Omental fat pad (tissue), 4 donors: ENCODE results near the gene SRP14. TPM values are rescaled to one million over a fixed set of nuclear protein-coding genes. Genes with fewer than 3 reads are reported as not detected.
"Not testable (repeated sequence)": the region's sequence is repeated elsewhere in the genome, so short reads cannot be mapped to it uniquely, and the experiment has no call there.

ENCODE experiments used
- ATAC-seq: fragments of 150-250 bp; one replicate; pipeline ENCODE4 v1.9.1; 2016; ENCODE audit warnings: mild to moderate bottlenecking, moderate library complexity; ENCODE audit not compliant: low FRiP score
- DNase-seq: peaks from one replicate; pipeline ENCODE4 v3.0.0-alpha.2; 2019; ENCODE audit warnings: low spot score
- CTCF ChIP-seq, 3 donors: fragments of 450-650 bp; IDR thresholded peaks; one replicate each; pipeline ENCODE4 v1.5.1; 2016 to 2017; ENCODE audit warnings: antibody characterized with exemption in 3 of 3, mild to moderate bottlenecking in 3 of 3, moderate library complexity in 2 of 3
- total RNA-seq, 4 donors: library from RNA; depleted of rRNA; stranded (reverse); fragments of >200 nt; gene quantifications; one replicate each; pipeline ENCODE4 v1.1.0, GENCODE V29; 2016

The SRP14 gene
- total RNA-seq, 4 donors from 2014 or later: 276 to 299 (median 286) TPM

GRCh38 chr15:40016224-40016865 lies 22.6 kb downstream of the SRP14 start:
- no peak for TF ChIP-seq CTCF (IDR thresholded peaks at IDR 0.05)
- DNase-seq (no peak), ATAC-seq (peak; percentile 62)

- no peak for ATAC-seq
- no peak for TF ChIP-seq CTCF (IDR thresholded peaks at IDR 0.05)
- DNase-seq: no peak
Observed at GRCh38 chr15:40014390-40014789, 24.6 kb downstream of the SRP14 start.

- ATAC-seq, DNase-seq: not testable (repeated sequence)
Observed at GRCh38 chr15:40013372-40013771, 25.6 kb downstream of the SRP14 start.

- TF ChIP-seq CTCF (IDR thresholded peaks at IDR 0.05): no peak
- DNase-seq (no peak), ATAC-seq (no peak)
Observed at GRCh38 chr15:40011303-40011702, 27.7 kb downstream of the SRP14 start.

GRCh38 chr15:40010686-40011085 lies 28.3 kb downstream of the SRP14 start:
- ATAC-seq (no peak), DNase-seq (no peak)
- no peak for TF ChIP-seq CTCF (IDR thresholded peaks at IDR 0.05)

- no peak for ATAC-seq
- no peak for TF ChIP-seq CTCF (IDR thresholded peaks at IDR 0.05)
- no peak for DNase-seq
Observed at GRCh38 chr15:40008061-40008765, 30.8 kb downstream of the SRP14 start.

- no peak for DNase-seq
- ATAC-seq: no peak
- TF ChIP-seq CTCF (IDR thresholded peaks at IDR 0.05): no peak
Observed at GRCh38 chr15:40006646-40007045, 32.3 kb downstream of the SRP14 start.
